Measurements from ENCODE around the gene SLC12A5.
"Not testable (repeated sequence)": the region's sequence is repeated elsewhere in the genome, so short reads cannot be mapped to it uniquely, and the experiment has no call there.

Gene SLC12A5

GRCh38 chr20:46084805-46085178 is 55.8 kb downstream of the SLC12A5 start:
- no peak for DNase-seq

GRCh38 chr20:46085179-46085851 is 56.3 kb downstream of the SLC12A5 start:
- DNase-seq = no peak

- no peak for DNase-seq
Measured at GRCh38 chr20:46087161-46087560, 58.1 kb downstream of the SLC12A5 start.

GRCh38 chr20:46088409-46089166 is 59.6 kb downstream of the SLC12A5 start:
- DNase-seq = no peak

- DNase-seq = peak; percentile 58
Measured at GRCh38 chr20:46089167-46089416, 60.1 kb downstream of the SLC12A5 start.

GRCh38 chr20:46089417-46090388 is 60.7 kb downstream of the SLC12A5 start, which contains the start of gene NCOA5:
TSS of gene NCOA5 (minus strand) at chr20:46089962. CDS start at chr20:46079424, 10,538 bp downstream.
- peak; percentile 95 for DNase-seq

- not testable (repeated sequence) for DNase-seq
Measured at GRCh38 chr20:46091622-46092535, 62.9 kb downstream of the SLC12A5 start.

GRCh38 chr20:46093531-46093930 is 64.5 kb downstream of the SLC12A5 start:
- DNase-seq = no peak

- no peak for DNase-seq
Measured at GRCh38 chr20:46099491-46100287, 70.7 kb downstream of the SLC12A5 start.

- not testable (repeated sequence) for DNase-seq
Measured at GRCh38 chr20:46100444-46100843, 71.4 kb downstream of the SLC12A5 start.

- no peak for DNase-seq
Measured at GRCh38 chr20:46100988-46101387, 72.0 kb downstream of the SLC12A5 start.

GRCh38 chr20:46101957-46102356 is 72.9 kb downstream of the SLC12A5 start:
- DNase-seq = no peak

- DNase-seq = no peak
Measured at GRCh38 chr20:46102940-46103339, 73.9 kb downstream of the SLC12A5 start.

- DNase-seq = no peak
Measured at GRCh38 chr20:46104262-46104661, 75.2 kb downstream of the SLC12A5 start.

- no peak for DNase-seq
Measured at GRCh38 chr20:46107061-46107460, 78.0 kb downstream of the SLC12A5 start.

- no peak for DNase-seq
Measured at GRCh38 chr20:46108435-46108841, 79.4 kb downstream of the SLC12A5 start.

GRCh38 chr20:46108976-46109375 is 80.0 kb downstream of the SLC12A5 start:
- DNase-seq = no peak

Measured in activated CD8-positive, alpha-beta memory T cell treated with anti-CD3 and anti-CD28 coated beads, Interleukin-2, amount 50 U/mL, for 4 hours (primary cell).